GM21529 (cell line): ENCODE data around the gene TMEM270.

ENCODE experiments used
- ATAC-seq: cut with Tn5 transposase; IDR thresholded peaks from one replicate; pipeline ENCODE4 v1.9.1; 2021; ENCODE audit not compliant: unreplicated experiment

TMEM270 gene

DNA sequence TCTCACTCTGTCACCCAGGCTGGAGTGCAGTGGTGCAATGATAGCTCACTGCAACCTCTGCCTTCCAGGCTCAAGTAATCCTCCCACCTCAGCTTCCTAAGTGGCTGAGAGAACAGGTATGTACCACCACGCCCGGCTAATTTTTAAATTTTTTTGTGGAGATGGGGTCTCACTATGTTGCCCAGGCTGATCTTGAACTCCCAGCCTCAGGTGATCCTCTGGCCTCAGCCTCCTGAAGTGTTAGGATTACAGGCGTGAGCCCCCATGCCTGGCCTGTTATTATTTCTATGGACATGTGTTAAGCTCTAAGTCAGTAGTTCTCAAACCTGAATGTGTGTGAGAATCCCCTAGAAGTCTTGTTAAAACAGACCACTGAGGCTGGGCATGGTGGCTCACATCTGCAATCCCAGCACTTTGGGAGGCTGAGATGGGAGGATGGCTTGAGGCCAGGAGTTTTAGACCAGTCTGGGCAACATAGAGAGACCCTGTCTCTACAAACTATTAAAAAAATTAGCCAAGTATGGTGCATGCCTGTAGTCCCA lies 24.5 kb downstream of the TMEM270 start:
- ATAC-seq = no peak

- ATAC-seq = no peak
These were observed 25.2 kb downstream of the TMEM270 start for GRCh38 chr7:73885975-73886798.

GRCh38 chr7:73887762-73888161 lies 26.8 kb downstream of the TMEM270 start:
- ATAC-seq = no peak

GRCh38 chr7:73888959-73889358 lies 28.0 kb downstream of the TMEM270 start:
- ATAC-seq = no peak

GRCh38 chr7:73890555-73891147 lies 29.7 kb downstream of the TMEM270 start:
- no peak for ATAC-seq

GRCh38 chr7:73891178-73891885 lies 30.4 kb downstream of the TMEM270 start:
- no peak for ATAC-seq

GRCh38 chr7:73892003-73892999 lies 31.3 kb downstream of the TMEM270 start:
- ATAC-seq = no peak

GRCh38 chr7:73893342-73894101 lies 32.6 kb downstream of the TMEM270 start:
- ATAC-seq = no peak

GRCh38 chr7:73894166-73894565 lies 33.2 kb downstream of the TMEM270 start:
- no peak for ATAC-seq

DNA sequence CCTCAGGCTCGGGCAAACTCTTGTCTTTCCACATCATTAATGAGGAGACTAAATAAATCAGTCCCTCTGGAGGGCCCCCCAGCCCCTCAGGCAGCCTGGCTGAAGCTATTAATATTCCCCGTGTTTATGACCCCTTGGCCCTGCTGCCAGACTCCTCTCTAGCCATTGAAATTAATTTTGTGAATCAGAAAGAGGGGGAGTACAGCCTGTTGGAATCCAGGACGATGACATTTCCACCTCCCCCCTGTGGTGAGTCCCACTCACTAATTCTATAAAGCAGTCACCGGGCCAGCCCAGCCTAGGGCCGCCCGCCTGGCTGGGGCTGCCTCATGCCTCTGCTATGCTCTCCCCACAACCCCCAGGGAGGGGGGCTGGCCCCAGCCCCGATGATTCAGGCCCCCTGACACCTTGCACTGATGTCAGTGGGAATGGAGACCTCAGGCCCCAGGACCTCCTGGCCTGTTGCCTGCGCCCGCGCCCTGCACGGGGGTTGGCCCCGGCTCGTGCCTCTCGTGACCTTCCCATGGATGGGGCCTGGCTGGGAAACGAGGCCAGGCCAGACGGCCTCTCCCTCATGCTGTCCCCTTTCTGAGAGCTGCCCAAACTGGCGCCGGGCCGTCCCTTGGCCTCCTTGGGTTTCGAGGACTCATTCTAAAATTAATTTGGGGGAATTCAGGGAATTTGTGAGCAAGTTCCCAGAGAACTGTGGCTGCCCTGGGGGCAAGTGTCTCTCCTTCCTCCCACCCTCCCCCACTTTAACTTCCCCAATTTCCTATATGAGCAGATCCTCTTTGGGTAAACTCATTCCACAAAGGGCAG lies 34.0 kb downstream of the TMEM270 start:
- no peak for ATAC-seq

GRCh38 chr7:73895626-73896025 lies 34.7 kb downstream of the TMEM270 start:
- no peak for ATAC-seq

GRCh38 chr7:73896454-73896853 lies 35.5 kb downstream of the TMEM270 start:
- no peak for ATAC-seq

GRCh38 chr7:73899731-73900142 lies 38.8 kb downstream of the TMEM270 start:
- no peak for ATAC-seq

DNA sequence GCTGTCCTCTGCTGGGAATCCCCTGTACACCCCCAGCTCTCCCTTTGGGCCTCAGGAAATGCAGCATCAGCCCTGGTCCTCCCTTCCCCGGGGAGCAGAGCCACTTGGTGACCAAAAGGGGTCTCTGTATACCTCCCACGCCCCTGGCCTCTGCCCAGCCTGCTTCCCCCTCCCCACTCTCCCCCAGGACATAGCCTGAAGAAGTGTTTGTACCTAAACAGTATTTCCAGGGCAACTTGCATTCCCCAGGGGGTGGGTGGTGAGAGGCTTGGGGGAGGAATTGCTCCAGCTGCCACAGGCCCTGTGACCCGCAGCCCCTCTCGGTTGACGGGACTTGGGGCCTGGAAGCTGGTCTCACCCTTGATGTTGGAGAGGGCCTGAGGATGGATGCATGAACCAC lies 39.3 kb downstream of the TMEM270 start:
- no peak for ATAC-seq

- ATAC-seq = no peak
These were observed 40.4 kb downstream of the TMEM270 start for GRCh38 chr7:73901231-73901822.

- no peak for ATAC-seq
These were observed 41.1 kb downstream of the TMEM270 start for GRCh38 chr7:73901823-73902597.

DNA sequence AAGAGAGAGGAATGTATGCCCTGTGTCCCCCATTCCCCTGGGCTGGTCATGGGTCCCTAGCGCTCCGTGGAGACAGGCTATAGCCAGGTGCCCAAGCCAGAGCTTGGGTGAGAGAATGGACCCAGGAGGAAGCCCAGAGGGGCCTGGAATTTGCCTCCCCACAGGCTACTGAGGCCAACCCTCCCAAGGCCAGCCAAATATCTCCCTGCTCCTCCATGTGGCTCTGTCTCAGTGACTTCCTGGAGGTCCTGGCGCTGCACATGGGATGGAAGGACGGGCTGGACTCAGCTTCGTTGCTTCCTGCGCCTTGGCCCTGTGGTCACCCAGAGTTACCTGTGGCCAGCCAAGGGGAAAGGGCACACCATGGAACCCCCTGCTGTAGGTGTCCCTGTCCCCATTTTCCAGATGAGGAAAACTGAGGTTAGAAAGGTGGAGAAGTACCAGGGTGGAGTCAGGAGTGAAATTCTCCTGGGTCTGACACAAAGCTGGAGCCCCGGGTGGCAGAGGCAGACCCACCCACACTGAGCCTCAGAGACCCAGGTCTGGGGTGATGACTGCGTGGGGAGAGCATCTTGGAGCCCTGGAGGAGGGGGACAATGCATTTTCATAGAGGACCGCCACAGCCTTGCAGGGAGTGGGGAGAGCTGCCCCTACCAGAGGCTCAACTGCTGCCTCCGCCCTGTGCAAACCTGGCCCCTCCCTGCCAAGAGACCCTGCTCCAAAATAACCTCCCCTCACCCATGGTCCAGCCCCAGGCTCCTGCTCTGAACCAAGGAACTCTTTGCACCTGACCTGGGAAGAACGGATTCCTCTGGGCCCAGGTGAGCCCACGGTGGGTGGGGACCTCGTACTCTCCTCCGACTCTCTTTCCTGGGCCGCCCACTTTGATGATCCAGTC lies 42.6 kb downstream of the TMEM270 start:
- no peak for ATAC-seq
